Measurements from ENCODE around the gene MAP2K3. TPM values are rescaled to one million over a fixed set of nuclear protein-coding genes. Genes with fewer than 3 reads are reported as not detected.

The MAP2K3 gene
- total RNA-seq, 1 experiment from 2014 or later = 98.1 TPM

- ChIA-PET CTCF (no interaction called here), POLR2A (ENCODE audit: unreplicated experiment) (no interaction called here)
- no peaks in the 10 kb centered on the region for H3K27me3 ChIP-seq (ENCODE audit: insufficient read depth, low read depth)
- H3K79me2 ChIP-seq (ENCODE audit: low read depth) = no peaks in the 10 kb centered on the region
- H3F3A ChIP-seq (ENCODE audit: insufficient read depth, low read depth) = no peaks in the 10 kb centered on the region
- no peak overlapping the region for H3K4me3 ChIP-seq
- no peak for DNase-seq
- peaks cover 10% of the 10 kb centered on the region for H3K4me1 ChIP-seq (replicated peaks; ENCODE audit: insufficient read depth)
- no peak overlapping the region for H2AFZ ChIP-seq
- no peak overlapping the region for H3K4me2 ChIP-seq
- no peaks in the 10 kb centered on the region for H3K9me3 ChIP-seq (ENCODE audit: insufficient read depth, low read depth)
- no peaks in the 10 kb centered on the region for H3K9me2 ChIP-seq (ENCODE audit: insufficient read depth)
- no peaks in the 10 kb centered on the region for H3K36me3 ChIP-seq (ENCODE audit: low read depth)
- no peak overlapping the region for H3K27ac ChIP-seq
- TF ChIP-seq, protein P1, sequence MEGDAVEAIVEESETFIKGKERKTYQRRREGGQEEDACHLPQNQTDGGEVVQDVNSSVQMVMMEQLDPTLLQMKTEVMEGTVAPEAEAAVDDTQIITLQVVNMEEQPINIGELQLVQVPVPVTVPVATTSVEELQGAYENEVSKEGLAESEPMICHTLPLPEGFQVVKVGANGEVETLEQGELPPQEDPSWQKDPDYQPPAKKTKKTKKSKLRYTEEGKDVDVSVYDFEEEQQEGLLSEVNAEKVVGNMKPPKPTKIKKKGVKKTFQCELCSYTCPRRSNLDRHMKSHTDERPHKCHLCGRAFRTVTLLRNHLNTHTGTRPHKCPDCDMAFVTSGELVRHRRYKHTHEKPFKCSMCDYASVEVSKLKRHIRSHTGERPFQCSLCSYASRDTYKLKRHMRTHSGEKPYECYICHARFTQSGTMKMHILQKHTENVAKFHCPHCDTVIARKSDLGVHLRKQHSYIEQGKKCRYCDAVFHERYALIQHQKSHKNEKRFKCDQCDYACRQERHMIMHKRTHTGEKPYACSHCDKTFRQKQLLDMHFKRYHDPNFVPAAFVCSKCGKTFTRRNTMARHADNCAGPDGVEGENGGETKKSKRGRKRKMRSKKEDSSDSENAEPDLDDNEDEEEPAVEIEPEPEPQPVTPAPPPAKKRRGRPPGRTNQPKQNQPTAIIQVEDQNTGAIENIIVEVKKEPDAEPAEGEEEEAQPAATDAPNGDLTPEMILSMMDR (conservative IDR thresholded peaks at IDR 0.05) = no peak
- TF ChIP-seq EZH2 (IDR thresholded peaks at IDR 0.05; ENCODE audit: low read depth) = no peak
- no peaks in the 10 kb centered on the region for H4K20me1 ChIP-seq (ENCODE audit: insufficient read depth)
- intact Hi-C loops (cut with micrococcal nuclease; ENCODE audit: unreplicated experiment) = no loop called here
- BruUV-seq (replicated peaks) = no TSS peak
Observed at GRCh38 chr17:21362331-21362931, 77.9 kb downstream of the MAP2K3 start.

- H3K79me2 ChIP-seq (ENCODE audit: low read depth) = no peaks in the 10 kb centered on the region
- H3K36me3 ChIP-seq (ENCODE audit: low read depth) = no peaks in the 10 kb centered on the region
- no TSS peak for BruUV-seq (replicated peaks)
- ChIA-PET POLR2A (ENCODE audit: unreplicated experiment) (no interaction called here), CTCF (no interaction called here)
- H3K27ac ChIP-seq = no peak overlapping the region
- no peaks in the 10 kb centered on the region for H3K9me3 ChIP-seq (ENCODE audit: insufficient read depth, low read depth)
- H3K4me1 ChIP-seq (replicated peaks; ENCODE audit: insufficient read depth) = peaks cover 11% of the 10 kb centered on the region
- DNase-seq = no peak
- H3K9me2 ChIP-seq (ENCODE audit: insufficient read depth) = no peaks in the 10 kb centered on the region
- no peaks in the 10 kb centered on the region for H4K20me1 ChIP-seq (ENCODE audit: insufficient read depth)
- TF ChIP-seq EZH2 (IDR thresholded peaks at IDR 0.05; ENCODE audit: low read depth) = no peak
- TF ChIP-seq, protein P1 (conservative IDR thresholded peaks at IDR 0.05) = no peak
- no peaks in the 10 kb centered on the region for H3F3A ChIP-seq (ENCODE audit: insufficient read depth, low read depth)
- no peak overlapping the region for H3K4me2 ChIP-seq
- H3K4me3 ChIP-seq = no peak overlapping the region
- H2AFZ ChIP-seq = no peak overlapping the region
- H3K27me3 ChIP-seq (ENCODE audit: insufficient read depth, low read depth) = no peaks in the 10 kb centered on the region
- intact Hi-C loops (cut with micrococcal nuclease; ENCODE audit: unreplicated experiment) = no loop called here
Observed at GRCh38 chr17:21363776-21364642, 79.5 kb downstream of the MAP2K3 start.

Other genes with a start within 250 kb of the MAP2K3 start
- gene USP22, start 241.7 kb upstream of the MAP2K3 start, total RNA-seq (2021) = 291 and 296 TPM in 2 replicates
- gene DHRS7B, start 157.7 kb upstream of the MAP2K3 start, total RNA-seq (2021) = 27.9 and 30.1 TPM in 2 replicates
- 34.2 and 37.6 TPM in 2 replicates for gene TMEM11, start 70.5 kb upstream of the MAP2K3 start, total RNA-seq (2021)
- 5.3 and 5.4 TPM in 2 replicates for gene NATD1, start 31.3 kb upstream of the MAP2K3 start, total RNA-seq (2021)
- 1.1 and 2.0 TPM in 2 replicates for gene KCNJ12, start 91.6 kb downstream of the MAP2K3 start, total RNA-seq (2021)

All from PC-9 (cell line).